Measurements from ENCODE around the gene SUFU.
A peak's percentile ranks its signal among the peaks of the same experiment; 100 is the strongest.
"Not testable (repeated sequence)": the region's sequence is repeated elsewhere in the genome, so short reads cannot be mapped to it uniquely, and the experiment has no call there.

The SUFU gene

GRCh38 chr10:102503264-102504178 is at the start of gene SUFU:
TSS of gene SUFU (plus strand) at chr10:102503972. CDS start at chr10:102504153, 181 bp downstream.
- peak; percentile 99 for DNase-seq

GRCh38 chr10:102454662-102455487 is 48.9 kb upstream of the SUFU start:
- DNase-seq: not testable (repeated sequence)

DNA sequence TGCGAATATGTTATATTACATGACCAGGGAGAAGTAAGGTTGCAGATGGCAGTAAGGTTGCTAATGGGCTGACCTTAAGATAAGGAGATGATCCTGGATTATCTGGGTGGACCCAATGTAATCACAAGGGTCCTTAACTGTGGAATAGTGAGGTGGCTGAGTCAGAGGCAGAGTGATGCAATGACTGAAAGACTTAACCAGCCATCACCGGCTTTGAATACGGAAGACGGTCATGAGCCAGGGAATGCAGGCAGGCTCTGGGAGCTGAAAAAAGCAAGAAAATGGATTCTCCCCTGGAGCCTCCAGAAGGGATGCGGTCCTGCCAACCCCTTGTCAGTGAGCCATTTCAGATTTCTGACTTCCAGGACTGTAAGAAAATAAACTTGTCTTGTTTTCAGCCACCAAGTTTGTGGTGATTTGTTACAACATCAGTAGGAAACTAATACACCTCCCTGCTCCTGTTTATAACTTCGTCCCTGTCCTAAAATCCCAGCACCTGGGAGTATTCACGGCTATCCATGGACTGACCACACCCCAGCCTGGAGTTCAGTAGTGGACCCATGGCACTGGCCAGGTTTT is 47.8 kb upstream of the SUFU start:
- no peak for DNase-seq

GRCh38 chr10:102457591-102458150 is 46.1 kb upstream of the SUFU start:
- no peak for DNase-seq

- DNase-seq: no peak
Observed at GRCh38 chr10:102458656-102459055, 45.1 kb upstream of the SUFU start.

GRCh38 chr10:102460836-102461186 is 43.0 kb upstream of the SUFU start:
- DNase-seq: no peak

- peak; percentile 96 for DNase-seq
Observed at GRCh38 chr10:102461187-102462054, 42.4 kb upstream of the SUFU start.

DNA sequence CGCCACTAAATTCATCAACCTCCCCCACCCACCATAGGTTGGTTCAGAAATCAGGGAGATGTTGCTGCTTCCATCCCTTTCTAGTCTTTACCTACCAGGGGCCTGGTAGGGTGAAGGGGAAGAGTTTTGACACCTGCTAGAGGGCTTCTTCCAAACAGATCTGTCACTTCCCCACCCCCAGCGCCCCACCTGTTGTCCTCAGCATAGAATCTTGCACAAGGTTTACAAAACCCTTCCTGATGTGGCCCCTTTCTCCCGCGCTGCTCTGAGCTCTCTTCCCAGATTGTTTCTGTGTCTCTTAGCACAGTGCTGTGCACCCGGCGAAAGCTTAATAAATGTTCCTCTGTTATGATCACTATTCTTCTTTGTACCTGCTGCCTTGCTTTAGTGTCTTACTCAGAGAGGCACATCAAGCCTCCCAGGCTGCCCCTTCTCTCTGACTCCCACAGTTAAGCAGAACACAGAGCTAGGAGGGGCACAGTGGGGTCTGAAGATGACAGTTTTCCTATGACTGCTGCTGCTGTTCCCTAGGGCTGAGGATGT is 41.2 kb upstream of the SUFU start:
- no peak for DNase-seq

DNA sequence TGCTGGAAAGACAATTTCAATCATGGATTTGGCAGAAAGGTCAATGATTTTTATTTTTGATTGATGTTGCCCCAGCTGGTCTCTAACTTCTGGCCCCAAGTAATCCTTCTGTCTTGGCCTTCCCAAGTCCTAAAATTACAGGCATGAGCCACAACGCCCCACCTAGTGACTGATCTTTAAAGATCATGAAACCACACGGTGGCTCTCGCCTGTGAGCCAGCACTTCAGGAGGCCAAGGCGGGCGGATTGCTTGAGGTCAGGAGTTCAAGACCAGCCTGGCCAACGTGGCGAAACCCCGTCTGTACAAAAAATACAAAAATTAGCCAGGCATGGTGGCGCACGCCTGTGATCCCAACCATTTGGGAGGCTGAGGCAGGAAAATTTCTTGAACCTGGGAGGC is 39.8 kb upstream of the SUFU start:
- DNase-seq: no peak

DNA sequence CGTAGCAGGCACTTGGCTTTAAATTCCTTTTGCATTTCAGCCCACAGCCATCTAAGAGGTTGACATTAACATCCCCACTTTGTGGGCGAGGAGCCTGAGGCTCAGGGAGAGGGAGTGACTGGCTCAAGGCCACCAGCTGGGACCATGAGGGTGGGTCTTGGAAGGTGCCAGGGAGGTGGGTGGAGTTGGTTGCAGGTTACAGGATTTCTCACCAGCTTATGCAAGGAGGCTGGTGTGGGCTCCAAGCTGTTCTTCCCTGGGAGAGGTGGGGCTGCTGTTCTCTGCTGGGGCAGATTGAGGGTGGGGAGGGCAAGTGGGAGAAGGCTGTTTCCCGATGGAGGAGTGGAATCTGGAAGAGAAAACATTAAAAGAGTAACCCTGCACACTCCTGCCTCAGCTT is 38.3 kb upstream of the SUFU start:
- no peak for DNase-seq

GRCh38 chr10:102467318-102467717 is 36.5 kb upstream of the SUFU start:
- DNase-seq: no peak

GRCh38 chr10:102467971-102468438 is 35.8 kb upstream of the SUFU start:
- no peak for DNase-seq

GRCh38 chr10:102468683-102469082 is 35.1 kb upstream of the SUFU start:
- DNase-seq: no peak

DNA sequence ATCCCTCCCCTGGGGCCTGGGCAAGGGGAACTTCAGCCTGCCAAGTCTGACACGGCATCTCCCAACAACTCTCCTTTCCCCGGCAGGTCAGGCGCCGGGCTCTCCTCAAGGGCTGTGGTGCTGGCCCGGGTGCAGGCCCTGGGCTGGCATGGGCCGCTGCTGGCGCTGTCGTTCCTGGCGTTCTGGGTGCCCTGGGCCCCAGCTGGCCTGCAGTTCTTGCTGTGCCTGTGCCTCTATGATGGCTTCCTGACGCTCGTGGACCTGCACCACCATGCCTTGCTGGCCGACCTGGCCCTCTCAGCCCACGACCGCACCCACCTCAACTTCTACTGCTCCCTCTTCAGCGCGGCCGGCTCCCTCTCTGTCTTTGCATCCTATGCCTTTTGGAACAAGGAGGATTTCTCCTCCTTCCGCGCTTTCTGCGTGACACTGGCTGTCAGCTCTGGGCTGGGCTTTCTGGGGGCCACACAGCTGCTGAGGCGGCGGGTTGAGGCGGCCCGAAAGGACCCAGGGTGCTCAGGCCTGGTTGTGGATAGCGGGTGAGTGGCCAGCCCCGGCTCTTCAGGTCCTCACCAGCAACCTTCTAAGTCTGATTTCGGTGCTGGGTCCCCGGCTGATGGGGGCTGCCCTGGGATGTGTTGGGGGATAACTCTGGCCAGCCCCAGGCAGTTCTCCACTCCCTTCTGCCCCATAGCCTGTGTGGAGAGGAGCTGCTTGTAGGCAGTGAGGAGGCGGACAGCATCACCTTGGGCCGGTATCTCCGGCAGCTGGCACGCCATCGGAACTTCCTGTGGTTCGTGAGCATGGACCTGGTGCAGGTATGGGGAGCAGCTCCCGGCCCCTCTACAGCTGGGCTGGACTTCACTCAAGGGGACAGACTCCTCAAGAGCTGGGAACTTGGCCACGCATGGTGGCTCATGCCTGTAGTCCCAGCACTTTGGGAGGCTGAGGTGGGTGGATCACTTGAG is 32.9 kb upstream of the SUFU start:
- DNase-seq: no peak

DNA sequence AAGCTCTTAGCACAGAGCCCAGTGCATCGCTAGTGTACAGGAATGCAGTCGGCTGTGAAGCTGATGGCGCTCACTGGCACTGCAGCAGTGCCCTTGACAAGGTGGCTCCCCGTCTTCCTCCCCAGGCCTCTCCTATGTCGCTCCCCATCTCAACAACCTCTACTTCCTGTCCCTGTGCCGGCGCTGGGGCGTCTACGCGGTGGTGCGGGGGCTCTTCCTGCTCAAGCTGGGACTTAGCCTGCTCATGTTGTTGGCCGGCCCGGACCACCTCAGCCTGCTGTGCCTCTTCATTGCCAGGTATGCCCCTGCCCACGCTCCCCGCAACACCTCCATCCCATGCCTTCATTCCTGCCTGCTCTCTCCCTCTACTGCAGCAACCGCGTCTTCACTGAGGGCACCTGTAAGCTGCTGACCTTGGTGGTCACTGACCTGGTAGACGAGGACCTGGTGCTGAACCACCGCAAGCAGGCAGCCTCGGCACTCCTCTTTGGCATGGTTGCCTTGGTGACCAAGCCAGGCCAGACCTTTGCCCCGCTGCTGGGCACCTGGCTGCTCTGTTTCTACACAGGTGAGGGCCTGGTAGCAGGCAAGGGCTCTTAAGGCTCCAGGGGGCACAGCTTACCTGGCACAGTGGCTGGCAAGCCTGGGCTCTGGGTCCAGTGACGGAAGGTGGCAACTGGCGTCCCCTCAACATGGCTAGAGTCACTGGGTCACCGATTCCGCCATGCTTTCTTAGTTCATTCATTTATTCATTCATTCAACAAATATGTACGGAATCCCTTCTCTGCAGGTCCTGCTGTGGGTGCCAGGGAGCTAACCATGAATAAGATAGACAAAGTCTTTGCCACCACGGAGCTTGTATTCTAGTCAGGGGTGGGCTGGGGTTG is 30.1 kb upstream of the SUFU start:
- DNase-seq: peak; percentile 63

DNA sequence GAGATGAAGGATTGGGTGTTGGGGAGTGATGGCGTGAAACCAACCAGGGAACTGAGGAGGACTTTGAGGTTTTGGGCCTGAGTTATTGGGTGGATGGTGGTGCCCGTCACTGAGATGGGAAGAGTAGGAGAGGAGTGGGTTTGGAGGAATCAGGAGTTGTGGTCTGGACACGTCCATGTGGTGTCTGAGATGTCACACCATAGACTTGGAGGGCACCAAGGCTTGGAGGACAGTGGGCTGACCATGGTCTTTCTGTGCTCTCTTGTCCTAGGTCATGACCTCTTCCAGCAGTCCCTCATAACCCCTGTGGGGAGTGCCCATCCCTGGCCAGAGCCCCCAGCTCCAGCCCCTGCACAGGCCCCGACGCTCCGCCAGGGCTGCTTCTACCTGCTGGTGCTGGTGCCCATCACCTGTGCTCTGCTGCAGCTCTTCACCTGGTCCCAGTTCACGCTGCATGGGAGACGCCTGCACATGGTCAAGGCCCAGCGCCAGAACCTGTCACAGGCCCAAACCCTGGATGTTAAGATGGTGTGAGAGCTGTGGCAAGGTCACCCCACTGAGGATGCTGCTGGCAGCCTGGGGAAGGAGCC is 28.2 kb upstream of the SUFU start:
- no peak for DNase-seq

- DNase-seq: no peak
Observed at GRCh38 chr10:102476466-102477141, 27.2 kb upstream of the SUFU start.

DNA sequence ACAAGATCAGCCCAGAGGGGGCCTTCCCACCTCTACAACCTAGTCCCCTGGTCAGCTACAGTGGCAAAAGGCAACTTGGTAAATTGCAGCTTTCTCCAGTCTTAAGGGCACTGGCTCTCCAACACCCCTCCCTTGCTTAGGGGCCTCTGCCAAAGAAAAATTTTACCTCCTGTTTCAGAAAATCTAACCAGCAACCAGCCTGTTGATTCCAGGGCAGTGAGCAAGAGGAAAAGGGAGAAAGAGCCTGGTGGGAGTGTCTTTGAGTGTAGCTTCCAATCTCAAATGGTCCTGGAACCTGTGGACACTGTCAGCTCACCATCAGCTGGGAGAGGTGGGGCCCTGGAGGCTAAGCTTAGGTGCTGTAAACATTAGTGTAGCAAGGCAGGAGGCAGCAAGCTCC is 24.1 kb upstream of the SUFU start:
- DNase-seq: no peak

- no peak for DNase-seq
Observed at GRCh38 chr10:102480396-102480795, 23.4 kb upstream of the SUFU start.

Measured in activated CD8-positive, alpha-beta memory T cell treated with anti-CD3 and anti-CD28 coated beads for 24 hours (primary cell).